HepG2 (cell line): ENCODE measurements around the gene SERTAD4. TPM values are rescaled to one million over a fixed set of nuclear protein-coding genes. Genes with fewer than 3 reads are reported as not detected.

ENCODE experiments used
- CBX5 ChIP-seq: sonication (generic); formaldehyde crosslinking; IDR thresholded peaks from 2 replicates; pipeline ENCODE4 v1.4.0; 2020; ENCODE audit warnings: missing genetic modification reagents, borderline replicate concordance
- ELF1 ChIP-seq: sonication (generic); formaldehyde crosslinking; IDR thresholded peaks from 2 replicates; pipeline ENCODE4 v1.4.0; 2020; ENCODE audit warnings: missing genetic modification reagents
- FOXK2 ChIP-seq: fragments of 450-650 bp; IDR thresholded peaks from 2 replicates; pipeline ENCODE4 v1.6.1; 2016
- HNF1B ChIP-seq: sonication (generic); formaldehyde crosslinking; IDR thresholded peaks from 2 replicates; pipeline ENCODE4 v1.5.1; 2020; ENCODE audit warnings: mild to moderate bottlenecking, moderate library complexity, missing genetic modification reagents
- NFE2 ChIP-seq: sonication (generic); formaldehyde crosslinking; IDR thresholded peaks from 2 replicates; pipeline ENCODE4 v1.4.0; 2020; ENCODE audit warnings: missing genetic modification reagents
- SMC3 ChIP-seq: IDR thresholded peaks from 2 replicates; pipeline ENCODE4 v1.6.1; 2011; ENCODE audit warnings: low read length, improper control_type of control experiment
- UBTF ChIP-seq: sonication (generic); formaldehyde crosslinking; IDR thresholded peaks from 2 replicates; pipeline ENCODE4 v1.4.0; 2020; ENCODE audit warnings: mild to moderate bottlenecking, missing genetic modification reagents
- ZBTB2 ChIP-seq: sonication (generic); formaldehyde crosslinking; IDR thresholded peaks from 2 replicates; pipeline ENCODE4 v1.8.0; 2022; ENCODE audit warnings: low read depth, missing genetic modification reagents
- ZFP82 ChIP-seq: sonication (generic); formaldehyde crosslinking; IDR thresholded peaks from 2 replicates; pipeline ENCODE4 v1.5.1; 2020; ENCODE audit warnings: mild to moderate bottlenecking, missing genetic modification reagents, borderline replicate concordance
- ZFY ChIP-seq: sonication (generic); formaldehyde crosslinking; IDR thresholded peaks from 2 replicates; pipeline ENCODE4 v1.4.0; 2020; ENCODE audit warnings: missing genetic modification reagents
- ZFYVE20 ChIP-seq: sonication (generic); formaldehyde crosslinking; IDR thresholded peaks from 2 replicates; pipeline ENCODE4 v1.8.0; 2023; ENCODE audit warnings: low read depth, mild to moderate bottlenecking, moderate library complexity, missing genetic modification reagents, borderline replicate concordance
- ZNF639 ChIP-seq: conservative IDR thresholded peaks from 2 replicates; pipeline ENCODE4 v1.6.1; 2018; ENCODE audit warnings: missing genetic modification reagents
- polyA plus RNA-seq, 8 experiments: library from polyadenylated mRNA; depleted of rRNA in 3 of 8; stranded (reverse) in 7 of 8; unstranded in 1 of 8; fragments of >200 nt; fragmentation: Illumina TruSeq in 4 of 8; extraction: Trizol in 4 of 8; gene quantifications; 2 replicates each; pipeline versions ENCODE4 v1.2.1 to v1.2.3, GENCODE V29; 2011 to 2016; ENCODE audit warnings: low read depth in 4 of 8, missing spikeins in 1 of 8, mixed read lengths in 1 of 8; ENCODE audit not compliant: insufficient read depth in 1 of 8
- total RNA-seq, 5 experiments: library from RNA; depleted of rRNA; stranded (reverse); fragments of >200 nt; fragmentation: Illumina TruSeq; extraction: Trizol; gene quantifications; 2 replicates each; pipeline ENCODE4 v1.2.3, GENCODE V29; 2016; ENCODE audit warnings: low read depth in 1 of 5

Gene SERTAD4
- total and polyA plus RNA-seq, 2 of the 13 experiments (the other 11 are each of a cell fraction or from before 2014, with no cell fraction given): not detected

GRCh38 chr1:210189426-210189825, 43.2 kb upstream of the SERTAD4 start (continued):
- TF ChIP-seq HNF1B (CRISPR knock-in tag) (no peak), ZFP82 (CRISPR knock-in tag) (no peak), ZNF639 (CRISPR knock-in tag) (no peak), UBTF (CRISPR knock-in tag) (no peak), ZBTB2 (no peak), SMC3 (no peak), ZFY (no peak), CBX5 (no peak), FOXK2 (no peak), ELF1 (CRISPR knock-in tag) (no peak), ZFYVE20 (CRISPR knock-in tag) (no peak), NFE2 (no peak)
- TF ChIP-seq, all 625 proteins: peak for 0
